Stimulated activated CD4-positive, alpha-beta T cell treated with anti-CD3 and anti-CD28 coated beads, Interleukin-12 subunit alpha, Interleukin-12 subunit beta, amount 100 ng/mL, for 24 hours (primary cell): ENCODE results near the gene EFHB.
A peak's percentile ranks its signal among the peaks of the same experiment; 100 is the strongest.
"Not testable (repeated sequence)": the region's sequence is repeated elsewhere in the genome, so short reads cannot be mapped to it uniquely, and the experiment has no call there.

ENCODE experiments used
- DNase-seq, 2 experiments: peaks; one replicate each; pipeline ENCODE4 v3.0.0-alpha.2; 2020; ENCODE audit warnings: low read depth in 2 of 2

EFHB gene

GRCh38 chr3:19931180-19931692 is 2.8 kb downstream of the EFHB start:
- DNase-seq = no peak

DNA sequence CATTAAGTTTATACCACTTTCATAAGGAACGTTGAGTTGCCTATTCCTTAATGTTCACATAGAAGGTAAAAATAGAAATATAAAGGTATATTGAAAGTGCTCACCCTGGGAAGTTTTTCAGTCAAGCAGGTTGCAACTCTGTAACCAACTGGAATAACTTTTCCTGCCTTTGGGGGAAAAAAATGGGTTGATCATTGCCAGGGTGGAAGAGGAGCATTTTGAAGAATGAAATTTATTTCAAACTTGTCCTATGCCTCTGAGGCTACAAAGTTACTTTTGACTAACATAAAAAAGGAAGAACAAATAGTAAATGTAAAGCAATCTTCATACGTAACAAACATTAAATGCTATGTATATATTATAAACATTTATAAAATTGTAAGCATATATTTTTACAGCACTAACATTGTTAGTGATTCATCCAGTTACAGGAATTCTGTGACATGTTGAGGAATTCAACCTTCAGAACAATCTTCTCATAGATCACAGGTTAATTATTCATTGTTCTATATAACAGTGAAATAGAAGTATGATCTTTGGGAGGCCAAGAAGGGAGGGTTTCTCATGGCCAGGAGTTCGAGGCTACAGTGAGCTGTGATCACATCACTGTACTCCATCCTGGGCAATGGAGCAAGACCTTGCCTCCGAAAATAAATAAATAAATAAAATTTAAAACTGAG is 13.5 kb downstream of the EFHB start:
- DNase-seq = no peak

GRCh38 chr3:19917167-19917566 is 16.9 kb downstream of the EFHB start:
- no peak for DNase-seq

DNA sequence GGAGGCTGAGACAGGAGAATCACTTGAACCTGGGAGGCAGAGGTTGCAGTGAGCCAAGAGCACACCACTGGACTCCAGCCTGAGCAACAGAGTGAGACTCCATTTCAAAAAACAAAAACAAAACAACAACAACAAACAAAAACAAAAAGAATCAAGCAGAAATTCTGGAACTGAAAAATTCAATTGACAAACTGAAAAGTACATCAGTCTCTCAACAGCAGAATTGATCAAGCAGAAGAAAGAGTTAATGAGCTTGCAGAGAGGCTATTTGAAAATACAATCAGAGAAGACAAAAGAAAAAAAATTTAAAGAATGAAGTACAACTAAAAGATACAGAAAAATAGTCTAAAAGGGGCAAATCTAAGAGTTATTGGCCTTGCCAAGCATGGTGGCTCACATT is 22.6 kb downstream of the EFHB start:
- DNase-seq = no peak

DNA sequence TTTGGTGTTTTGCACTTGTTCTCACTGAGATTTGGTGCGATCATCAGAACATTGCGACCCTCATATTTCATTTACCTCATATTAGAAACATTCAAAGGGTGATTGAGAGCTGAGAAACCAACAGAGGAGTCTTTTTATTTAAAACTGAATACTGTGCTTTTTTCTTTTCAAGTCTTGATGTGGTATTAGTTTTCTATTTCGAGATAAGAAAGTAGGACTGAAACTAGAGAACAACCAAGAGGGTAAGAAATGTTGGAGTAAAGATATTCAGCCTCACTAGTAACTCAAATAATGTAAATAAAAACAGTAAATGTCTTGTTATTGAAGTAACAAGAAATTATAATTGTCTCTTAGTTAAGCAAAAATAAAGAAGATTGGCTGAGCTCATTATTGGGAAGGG is 26.5 kb downstream of the EFHB start:
- DNase-seq = no peak

- no peak for DNase-seq
Measured at GRCh38 chr3:19903649-19904048, 30.4 kb downstream of the EFHB start.

DNA sequence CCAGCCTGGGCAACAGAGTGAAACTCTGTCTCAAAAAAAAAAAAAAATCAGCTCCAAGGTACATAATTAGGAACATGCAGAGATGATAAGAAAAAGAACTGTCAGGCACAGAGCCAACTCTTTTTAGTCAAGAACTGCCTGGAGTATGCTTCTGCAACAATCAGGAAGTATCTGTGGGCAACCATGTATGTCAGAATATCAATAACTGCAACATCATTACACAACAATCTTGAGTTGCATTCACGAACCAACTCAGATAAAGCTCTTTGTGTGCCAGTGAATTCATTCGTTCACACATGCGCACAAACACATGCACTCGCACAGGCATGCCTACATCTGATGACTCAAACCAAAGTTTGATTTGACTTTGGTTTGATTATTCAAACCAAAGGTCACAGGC is 32.1 kb downstream of the EFHB start:
- DNase-seq = no peak

GRCh38 chr3:19901337-19901736 is 32.7 kb downstream of the EFHB start:
- no peak for DNase-seq

DNA sequence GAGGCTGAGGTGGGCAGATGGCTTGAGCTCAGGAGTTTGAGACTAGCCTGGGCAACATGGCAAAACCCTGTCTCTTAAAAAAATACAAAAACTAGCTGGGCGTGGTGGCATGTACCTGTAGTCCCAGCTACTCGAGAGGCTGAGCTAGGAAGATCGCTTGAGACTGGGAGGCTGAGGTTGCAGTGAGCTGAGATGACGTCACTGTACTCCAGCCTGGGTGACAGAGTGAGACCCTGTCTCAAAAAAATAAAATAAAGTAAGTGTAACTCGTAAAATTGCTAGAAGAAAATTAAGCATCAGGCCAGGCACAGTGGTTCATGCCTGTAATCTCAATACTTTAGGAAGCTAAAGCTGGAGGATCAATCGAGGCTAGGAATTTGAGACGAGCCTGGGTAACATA is 34.2 kb downstream of the EFHB start:
- DNase-seq = not testable (repeated sequence)

DNA sequence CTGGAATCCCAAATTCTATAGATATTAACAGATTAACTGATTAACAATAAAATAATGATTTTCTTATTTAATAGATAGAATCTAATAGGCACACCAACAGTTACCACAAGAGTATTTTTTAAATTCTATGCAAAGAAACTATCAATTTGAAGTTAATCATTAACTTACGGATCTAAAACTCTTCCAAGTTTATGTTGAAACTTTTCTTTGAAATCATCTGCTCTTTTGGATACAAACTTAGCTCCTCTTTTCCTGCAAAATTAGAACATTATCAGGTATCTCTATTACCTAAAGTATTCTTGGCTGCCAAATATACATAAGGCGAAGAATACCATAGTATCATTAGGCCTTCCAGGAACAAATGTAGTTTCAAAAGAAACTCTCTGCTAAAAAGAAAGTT is 34.8 kb downstream of the EFHB start:
- no peak for DNase-seq

DNA sequence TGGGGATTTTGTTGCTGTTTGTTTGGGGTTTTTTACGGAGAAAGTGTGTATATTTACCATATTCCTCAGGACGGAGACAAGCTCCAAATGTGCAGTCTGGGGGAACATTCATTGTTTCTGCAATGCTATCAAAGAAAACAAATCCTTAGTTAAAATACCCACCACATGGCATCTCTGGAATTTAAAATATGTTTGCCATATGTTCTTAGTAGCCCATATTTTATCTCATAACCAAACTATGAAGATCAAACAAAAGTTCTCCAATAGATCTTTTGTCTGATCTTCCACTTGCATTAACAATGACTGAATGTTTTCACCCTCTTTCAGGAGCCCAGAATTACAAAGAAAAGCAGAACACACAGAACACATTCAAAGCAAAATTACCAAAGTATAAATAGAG is 35.3 kb downstream of the EFHB start:
- no peak for DNase-seq

DNA sequence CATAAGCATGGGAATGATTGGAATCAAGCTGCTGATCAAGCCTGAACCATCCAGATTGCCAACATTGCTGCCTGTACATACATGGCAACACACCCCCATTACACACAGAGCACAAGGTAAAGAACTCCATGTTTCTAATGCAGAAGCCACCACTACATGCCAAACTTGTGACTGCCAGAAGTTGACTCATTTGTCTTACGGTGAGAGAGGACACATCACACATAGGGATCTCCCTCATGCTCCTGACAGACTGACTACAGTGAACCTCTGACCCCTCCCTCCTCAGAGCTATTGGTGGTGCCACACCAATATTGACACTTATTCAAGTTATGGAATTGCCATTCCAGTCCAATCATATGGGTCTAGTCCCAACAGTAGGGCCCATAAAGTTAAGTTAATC is 42.3 kb downstream of the EFHB start:
- no peak for DNase-seq

GRCh38 chr3:19888428-19889152 is 45.4 kb downstream of the EFHB start:
- DNase-seq = no peak

DNA sequence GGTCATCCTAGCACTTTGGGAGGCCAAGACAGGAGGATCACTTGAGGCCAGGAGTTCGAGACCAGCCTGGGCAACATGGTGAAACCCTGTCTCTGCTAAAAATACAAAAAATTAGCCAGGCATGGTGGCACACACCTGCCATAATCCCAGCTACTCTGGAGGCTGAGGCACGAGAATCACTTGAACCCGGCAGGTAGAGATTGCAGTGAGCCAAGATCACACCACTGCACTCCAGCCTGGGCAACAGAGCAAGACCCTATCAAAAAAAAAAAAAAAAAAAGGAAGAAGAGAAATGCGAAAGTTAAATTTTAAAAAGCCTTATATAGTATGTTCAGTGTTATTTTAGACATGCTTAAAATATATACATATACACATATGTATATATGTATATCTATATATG is 46.9 kb downstream of the EFHB start:
- not testable (repeated sequence) for DNase-seq

DNA sequence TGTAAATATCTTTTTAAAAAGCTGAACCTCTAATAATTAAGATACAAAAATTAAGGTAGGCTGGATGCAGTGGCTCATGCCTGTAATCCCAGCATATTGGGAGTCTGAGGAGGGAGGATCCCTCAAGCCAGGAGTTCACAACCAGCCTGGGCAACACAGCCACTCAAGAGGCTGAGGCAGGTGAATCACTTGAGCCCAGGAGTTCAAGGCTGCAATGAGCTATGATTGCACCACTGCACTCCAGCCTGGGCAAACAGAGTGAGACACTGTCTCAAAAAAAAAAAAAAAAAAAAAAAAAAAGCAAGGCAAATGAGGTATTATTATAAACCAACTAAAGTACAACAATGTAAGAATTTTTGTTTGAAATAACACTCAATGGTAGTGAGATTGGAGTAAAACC is 47.6 kb downstream of the EFHB start:
- no peak for DNase-seq

- no peak for DNase-seq
Measured at GRCh38 chr3:19885468-19885867, 48.5 kb downstream of the EFHB start.

DNA sequence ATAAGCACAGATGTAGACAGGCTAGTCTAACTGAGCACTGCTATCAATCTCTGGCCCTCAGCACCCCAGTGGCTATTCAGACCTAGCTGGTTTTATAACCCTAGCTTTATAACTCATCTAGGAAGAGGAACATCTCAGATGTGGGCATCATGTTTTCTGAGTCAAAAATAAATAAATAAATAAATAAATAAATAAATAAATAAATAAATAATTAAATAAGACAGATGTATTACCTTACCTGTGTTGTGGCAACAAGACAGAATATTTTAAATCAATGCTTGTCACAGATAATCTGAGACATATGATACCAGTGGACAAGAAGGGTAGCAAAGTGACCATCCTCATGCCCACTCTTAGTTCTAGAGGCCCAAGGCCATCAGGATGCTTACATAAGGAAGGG is 52.2 kb downstream of the EFHB start:
- DNase-seq = no peak

- no peak for DNase-seq
Measured at GRCh38 chr3:19881036-19881435, 53.0 kb downstream of the EFHB start.

DNA sequence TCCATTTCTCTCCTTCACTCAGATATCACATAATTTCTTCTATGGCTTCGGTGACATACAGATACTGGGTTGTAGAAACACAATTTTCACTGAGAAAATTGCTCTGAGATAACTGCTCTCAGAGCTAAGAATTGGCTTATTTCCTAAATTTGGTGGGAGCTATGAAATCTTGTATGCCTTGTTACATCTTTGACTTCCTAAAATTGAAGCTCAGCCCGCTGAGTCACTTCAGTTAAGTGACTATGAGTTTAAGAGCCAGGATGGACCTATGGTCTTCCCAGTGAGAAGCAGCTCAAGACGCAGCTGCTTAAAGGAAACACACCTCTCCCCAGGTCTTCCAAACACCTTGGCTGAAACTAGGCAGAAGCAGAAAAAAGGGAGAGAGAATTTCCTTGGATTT is 56.4 kb downstream of the EFHB start:
- no peak for DNase-seq

DNA sequence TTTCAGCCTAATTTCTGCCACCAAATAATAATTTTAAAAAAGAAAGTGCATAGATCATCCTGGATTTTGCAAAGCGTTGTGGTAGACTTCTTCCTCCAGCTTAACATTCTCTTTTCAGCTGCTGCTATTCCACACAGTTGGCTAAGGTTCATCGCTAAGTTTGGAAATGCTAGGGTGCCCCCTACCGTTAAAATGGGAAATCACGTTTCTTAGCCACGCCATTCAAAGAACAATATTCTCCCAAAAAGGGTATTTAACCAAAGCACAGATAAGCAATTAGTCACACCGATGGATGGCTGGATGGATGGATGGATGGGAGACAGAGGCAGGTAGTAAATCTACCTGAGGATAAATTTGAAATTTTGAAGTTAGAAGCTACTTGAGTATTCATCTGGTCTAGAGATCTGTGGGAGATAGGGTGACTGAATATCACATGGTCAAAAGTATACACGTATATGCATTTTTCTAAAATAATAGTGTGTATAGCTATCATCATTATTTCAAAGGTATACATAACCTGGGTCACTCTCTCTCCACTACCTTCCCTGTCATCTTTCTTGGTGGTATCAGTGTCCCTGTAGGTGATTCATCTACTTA is 67.2 kb downstream of the EFHB start:
- DNase-seq = peak in 1 of 2 experiments; percentile 34

- DNase-seq = not testable (repeated sequence)
Measured at GRCh38 chr3:19855318-19855717, 78.7 kb downstream of the EFHB start.

- not testable (repeated sequence) for DNase-seq
Measured at GRCh38 chr3:19846609-19847008, 87.4 kb downstream of the EFHB start.
